RWPE1 (cell line): ENCODE results near the gene VLDLR.

Source experiments
- CTCF ChIA-PET: fragments of 350-600 bp; sonication (Branson Sonifier 250); formaldehyde crosslinking; extraction: SDS; loops from one replicate; lab custom pipeline; 2021; lab: Yijun Ruan, JAX
- POLR2A ChIA-PET: fragments of 400-600 bp; formaldehyde crosslinking; extraction: SDS; loops from one replicate; lab custom pipeline; 2020; ENCODE audit warnings: antibody characterized with exemption; ENCODE audit not compliant: low non-redundant PET; lab: Yijun Ruan, JAX
- DNase-seq: peaks from one replicate; pipeline ENCODE4 v3.0.0; 2012; ENCODE audit warnings: low spot score
- H3K27ac ChIP-seq: fragments of 450-650 bp; 2 replicates; pipeline ENCODE4 v1.5.1; 2017
- TF ChIP-seq, protein P1 (sequence below): fragments of 450-650 bp; conservative IDR thresholded peaks from 2 replicates; pipeline ENCODE4 v1.5.1; 2017; ENCODE audit warnings: low read depth, mild to moderate bottlenecking

The VLDLR gene

DNA sequence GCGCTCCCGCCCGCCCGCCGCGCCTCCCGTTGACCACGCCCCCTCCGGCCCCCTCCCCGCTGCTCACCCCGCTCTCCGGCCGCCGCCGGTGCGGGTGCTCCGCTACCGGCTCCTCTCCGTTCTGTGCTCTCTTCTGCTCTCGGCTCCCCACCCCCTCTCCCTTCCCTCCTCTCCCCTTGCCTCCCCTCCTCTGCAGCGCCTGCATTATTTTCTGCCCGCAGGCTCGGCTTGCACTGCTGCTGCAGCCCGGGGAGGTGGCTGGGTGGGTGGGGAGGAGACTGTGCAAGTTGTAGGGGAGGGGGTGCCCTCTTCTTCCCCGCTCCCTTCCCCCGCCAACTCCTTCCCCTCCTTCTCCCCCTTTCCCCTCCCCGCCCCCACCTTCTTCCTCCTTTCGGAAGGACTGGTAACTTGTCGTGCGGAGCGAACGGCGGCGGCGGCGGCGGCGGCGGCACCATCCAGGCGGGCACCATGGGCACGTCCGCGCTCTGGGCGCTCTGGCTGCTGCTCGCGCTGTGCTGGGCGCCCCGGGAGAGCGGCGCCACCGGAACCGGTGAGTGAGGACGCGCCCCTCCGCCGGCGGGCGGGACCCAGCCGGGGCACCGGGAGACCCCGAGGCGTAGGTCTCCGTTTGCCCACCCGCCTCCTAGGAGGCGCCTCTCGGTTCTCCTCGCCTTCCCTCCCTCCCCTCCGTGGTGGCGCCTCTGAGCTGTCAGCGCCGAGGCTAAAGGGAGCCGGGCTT is at the start of gene VLDLR:
VLDLR (plus strand) TSS at position 66 of the 739 bp plus-strand sequence; CDS start at position 469, 403 bp downstream.
- ChIA-PET POLR2A (no interaction called here), CTCF (no interaction called here)
- DNase-seq: peak; percentile 13
- TF ChIP-seq, protein P1, sequence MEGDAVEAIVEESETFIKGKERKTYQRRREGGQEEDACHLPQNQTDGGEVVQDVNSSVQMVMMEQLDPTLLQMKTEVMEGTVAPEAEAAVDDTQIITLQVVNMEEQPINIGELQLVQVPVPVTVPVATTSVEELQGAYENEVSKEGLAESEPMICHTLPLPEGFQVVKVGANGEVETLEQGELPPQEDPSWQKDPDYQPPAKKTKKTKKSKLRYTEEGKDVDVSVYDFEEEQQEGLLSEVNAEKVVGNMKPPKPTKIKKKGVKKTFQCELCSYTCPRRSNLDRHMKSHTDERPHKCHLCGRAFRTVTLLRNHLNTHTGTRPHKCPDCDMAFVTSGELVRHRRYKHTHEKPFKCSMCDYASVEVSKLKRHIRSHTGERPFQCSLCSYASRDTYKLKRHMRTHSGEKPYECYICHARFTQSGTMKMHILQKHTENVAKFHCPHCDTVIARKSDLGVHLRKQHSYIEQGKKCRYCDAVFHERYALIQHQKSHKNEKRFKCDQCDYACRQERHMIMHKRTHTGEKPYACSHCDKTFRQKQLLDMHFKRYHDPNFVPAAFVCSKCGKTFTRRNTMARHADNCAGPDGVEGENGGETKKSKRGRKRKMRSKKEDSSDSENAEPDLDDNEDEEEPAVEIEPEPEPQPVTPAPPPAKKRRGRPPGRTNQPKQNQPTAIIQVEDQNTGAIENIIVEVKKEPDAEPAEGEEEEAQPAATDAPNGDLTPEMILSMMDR: no peak
- H3K27ac ChIP-seq: peak within 1 kb of the TSS; percentile 42

DNA sequence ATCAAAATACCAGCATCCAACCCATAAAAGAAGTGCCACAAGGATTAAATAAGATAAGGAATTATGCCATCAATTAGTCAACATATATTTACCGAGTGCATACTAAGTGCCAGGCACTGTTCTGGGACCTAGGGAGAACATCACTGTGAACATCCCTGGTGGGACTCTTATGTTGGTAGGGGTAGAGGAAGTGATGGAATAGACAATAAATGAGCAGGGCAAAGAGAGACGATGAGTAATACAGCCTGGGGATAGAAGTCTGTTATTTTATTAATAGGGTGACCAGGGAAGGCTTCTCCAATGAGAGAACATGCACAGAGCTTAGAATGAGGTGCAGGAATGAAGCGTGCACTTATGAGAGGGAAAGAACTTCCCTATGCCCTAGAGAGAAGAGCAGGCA is 47.4 kb upstream of the VLDLR start:
- H3K27ac ChIP-seq: no peak overlapping the region
- TF ChIP-seq, protein P1: no peak
- ChIA-PET CTCF (interaction anchor here (0.5 kb wide), 1 partner anchor 8 kb away, joined by 3 read pairs; no protein-coding TSS in a partner anchor), POLR2A (no interaction called here)
- no peak for DNase-seq

DNA sequence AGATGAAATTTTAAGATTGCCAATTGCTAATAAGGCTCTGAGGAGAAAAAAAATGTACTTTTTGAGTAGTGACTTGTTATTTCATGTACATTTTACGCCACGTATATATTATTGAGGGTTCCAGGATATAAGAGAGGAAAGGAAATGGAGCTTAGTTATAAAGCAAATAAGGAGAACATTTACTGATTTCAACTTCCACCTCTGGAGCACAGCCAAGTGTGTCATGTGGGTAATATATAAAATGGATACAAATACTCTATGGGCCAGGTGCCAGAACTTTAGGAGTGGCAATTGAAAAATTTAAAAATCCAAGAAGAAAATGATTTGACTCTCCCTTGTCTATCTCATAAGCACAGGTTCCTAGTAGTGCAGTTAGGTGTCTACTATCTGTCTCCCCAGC is 45.0 kb upstream of the VLDLR start:
- CTCF ChIA-PET: no interaction called here

DNA sequence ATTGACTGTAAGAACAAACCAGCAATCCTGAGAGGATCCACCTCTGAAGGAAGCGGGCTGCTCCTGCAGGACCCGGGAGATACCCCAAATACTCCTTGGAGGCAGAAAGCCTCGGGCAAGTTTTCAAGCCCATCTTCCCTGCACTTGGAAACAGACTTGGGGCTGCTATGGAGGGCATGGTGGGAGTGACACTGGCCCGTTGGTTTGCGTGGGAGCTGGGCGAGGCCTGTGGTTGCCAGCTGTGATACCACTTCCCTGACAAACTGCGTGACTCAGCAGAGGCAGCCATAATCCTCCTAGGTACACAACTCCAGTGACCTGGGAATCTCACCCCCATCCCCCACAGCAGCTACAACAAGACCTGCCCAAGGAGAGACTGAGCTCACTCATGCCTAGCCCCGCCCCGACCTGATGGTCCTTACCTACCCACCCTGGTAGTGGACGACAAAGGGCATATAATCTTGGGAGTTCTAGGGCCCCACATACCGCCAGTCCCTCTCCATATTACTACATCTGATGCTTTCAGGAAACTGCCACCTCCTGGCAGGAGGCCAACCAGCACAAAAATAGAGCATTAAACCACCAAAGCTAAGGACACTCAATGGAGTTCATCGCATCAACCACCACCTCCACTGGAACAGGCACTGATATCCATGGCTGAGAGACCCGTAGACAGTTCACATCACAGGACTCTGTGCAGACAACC is 38.1 kb upstream of the VLDLR start:
- ChIA-PET POLR2A (no interaction called here), CTCF (no interaction called here)
- TF ChIP-seq, protein P1: no peak
- no peak for DNase-seq
- H3K27ac ChIP-seq: no peak overlapping the region

More for the DNA sequence above, 45.0 kb upstream of the VLDLR start:
- TF ChIP-seq, protein P1: no peak
- POLR2A ChIA-PET: no interaction called here
- DNase-seq: no peak
- no peak overlapping the region for H3K27ac ChIP-seq

DNA sequence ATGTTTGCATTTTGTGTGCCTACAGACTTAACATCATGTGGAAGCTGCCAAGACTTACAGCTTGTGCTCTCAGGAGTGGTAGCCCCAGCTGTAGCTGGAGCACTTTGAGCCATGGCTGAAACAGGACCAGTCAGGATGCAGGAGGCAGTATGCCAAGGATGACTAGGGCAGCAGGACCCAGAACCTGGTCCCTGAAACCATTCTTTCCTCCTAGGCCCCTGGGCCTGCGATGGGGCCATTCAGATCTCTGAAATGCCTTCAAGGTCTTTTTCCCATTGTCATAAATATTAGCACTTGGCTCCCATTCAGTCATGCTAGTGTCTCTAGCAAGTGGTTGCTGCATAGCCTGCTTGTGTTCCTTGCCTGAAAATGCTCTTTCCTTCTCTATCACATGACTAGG is 29.6 kb upstream of the VLDLR start:
- ChIA-PET POLR2A (no interaction called here), CTCF (no interaction called here)
- no peak overlapping the region for H3K27ac ChIP-seq
- TF ChIP-seq, protein P1: no peak
- DNase-seq: no peak

DNA sequence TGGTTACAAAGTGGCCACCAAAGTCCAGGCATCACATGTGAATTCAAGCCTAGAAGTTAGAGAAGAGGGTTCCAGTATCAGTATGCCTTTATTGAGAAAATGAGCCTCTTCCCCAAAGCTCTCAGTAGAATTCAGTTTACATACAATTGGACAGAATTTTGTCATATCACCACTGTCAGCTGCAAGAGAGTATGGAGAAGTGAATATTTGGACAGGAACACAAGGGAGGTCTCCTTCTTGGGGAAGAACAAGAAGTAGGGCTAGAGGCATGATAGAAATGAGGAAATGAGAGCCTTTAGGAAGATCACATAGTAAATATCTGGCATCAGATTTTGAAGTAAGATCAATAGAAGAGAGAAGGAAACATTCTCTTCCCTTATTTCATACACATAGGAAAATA is 27.8 kb upstream of the VLDLR start:
- DNase-seq: no peak
- ChIA-PET CTCF (no interaction called here), POLR2A (no interaction called here)
- TF ChIP-seq, protein P1: no peak
- no peak overlapping the region for H3K27ac ChIP-seq
